Stimulated activated CD4-positive, alpha-beta T cell treated with anti-CD3 and anti-CD28 coated beads, Interleukin-15, amount 100 ng/mL, for 48 hours (primary cell): ENCODE results near the gene PPP2R1B.

Experiments used
- DNase-seq, 2 donors: peaks; one replicate each; pipeline ENCODE4 v3.0.0-alpha.2; 2020; ENCODE audit warnings: low read depth in 2 of 2

The PPP2R1B gene

DNA sequence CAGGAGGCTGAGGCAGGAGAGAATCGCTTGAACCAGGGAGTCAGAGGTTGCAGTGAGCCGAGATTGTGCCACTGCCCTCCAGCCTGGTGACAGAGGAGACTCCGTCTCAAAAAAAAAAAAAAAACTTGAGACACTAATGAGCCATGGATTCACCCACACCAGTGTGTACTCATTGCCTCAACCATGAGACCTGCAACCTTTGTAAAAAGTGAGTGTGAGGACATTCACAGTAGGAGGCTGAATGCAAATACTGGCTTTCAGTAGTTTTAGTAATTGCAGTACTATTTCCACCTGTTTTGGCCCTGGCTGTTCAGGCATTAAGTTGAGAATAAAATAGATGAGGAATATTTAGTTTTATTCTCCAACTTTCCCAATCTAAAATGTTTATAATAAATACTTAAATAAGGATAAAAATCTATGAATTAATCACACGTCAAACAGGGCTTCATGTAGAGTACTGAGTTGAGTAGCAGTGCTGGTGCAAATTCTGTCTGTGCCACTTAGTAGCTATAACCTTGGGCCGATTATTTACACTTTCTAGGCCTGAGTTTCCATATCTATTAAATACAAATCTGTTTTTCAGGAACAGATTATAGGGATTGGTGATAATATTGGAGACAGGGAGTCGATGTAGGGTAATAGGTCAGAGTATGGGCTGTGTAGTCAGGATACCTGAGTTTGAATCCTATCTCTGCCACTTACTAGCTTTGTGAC, 72.8 kb downstream of the PPP2R1B start:
- DNase-seq: no peak

GRCh38 chr11:111691741-111692140, 74.4 kb downstream of the PPP2R1B start:
- DNase-seq: no peak

- DNase-seq: no peak
These were observed 75.0 kb downstream of the PPP2R1B start for GRCh38 chr11:111691176-111691575.

DNA sequence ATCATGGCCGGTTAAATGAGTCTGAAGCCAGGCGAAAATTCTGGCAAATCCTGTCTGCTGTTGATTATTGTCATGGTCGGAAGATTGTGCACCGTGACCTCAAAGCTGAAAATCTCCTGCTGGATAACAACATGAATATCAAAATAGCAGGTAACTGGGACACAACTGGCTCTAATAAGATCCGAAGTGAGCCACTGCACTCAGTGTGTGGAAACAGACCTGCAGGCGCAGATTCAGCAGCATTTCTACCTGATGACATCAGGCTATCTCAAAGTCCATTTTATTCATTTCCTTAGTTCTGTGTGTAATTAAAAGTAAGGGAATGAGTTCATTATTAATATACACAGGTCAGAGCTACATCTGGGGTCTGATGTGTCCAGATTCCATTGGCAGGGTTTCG, 78.2 kb downstream of the PPP2R1B start:
- DNase-seq: no peak

- DNase-seq: no peak
These were observed 81.9 kb downstream of the PPP2R1B start for GRCh38 chr11:111684251-111684650.

GRCh38 chr11:111683806-111684205, 82.4 kb downstream of the PPP2R1B start:
- no peak for DNase-seq

DNA sequence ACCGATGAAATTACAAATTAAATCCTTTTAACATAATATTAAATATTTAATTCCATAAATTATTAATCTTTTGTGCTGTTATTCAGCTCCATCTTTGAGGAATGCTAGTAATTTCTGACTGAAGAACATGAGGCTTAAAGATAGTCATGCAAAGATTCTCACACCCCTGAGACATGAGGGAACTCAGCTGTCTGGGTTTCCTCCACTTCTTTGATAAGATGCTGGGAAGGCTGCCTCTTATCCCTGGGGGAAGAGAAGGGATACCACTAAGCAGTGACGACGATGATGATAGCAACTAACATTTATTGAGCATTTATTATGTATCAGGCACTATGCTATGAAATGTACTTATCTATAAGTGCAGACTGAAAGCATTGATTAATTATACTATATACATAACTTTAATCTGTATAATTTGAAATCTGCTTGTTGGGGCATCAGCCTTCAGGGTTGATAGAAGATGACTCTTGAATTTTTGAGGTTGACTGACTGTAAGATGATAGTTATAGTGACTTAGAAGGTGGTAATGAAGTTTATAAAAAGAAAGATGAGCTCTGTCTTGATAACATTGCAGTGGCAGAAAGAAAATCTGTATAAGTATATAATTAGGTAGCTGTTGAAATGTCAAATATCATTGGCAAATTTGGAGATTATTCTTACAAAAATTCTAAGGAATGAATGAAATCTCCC, 85.6 kb downstream of the PPP2R1B start:
- no peak for DNase-seq
